HL-60 (cell line): ENCODE measurements around the gene RAI1.
A peak's percentile ranks its signal among the peaks of the same experiment; 100 is the strongest.

Experiments
- GABPA ChIP-seq: IDR thresholded peaks from 2 replicates; pipeline ENCODE4 v1.6.1; 2012; ENCODE audit warnings: low read depth
- POLR2AphosphoS5 ChIP-seq: IDR thresholded peaks from 2 replicates; pipeline ENCODE4 v1.6.1; 2012; ENCODE audit warnings: low read depth
- SPI1 ChIP-seq: IDR thresholded peaks from 2 replicates; pipeline ENCODE4 v1.6.1; 2012; ENCODE audit warnings: low read depth, mild to moderate bottlenecking, borderline replicate concordance
- TF ChIP-seq, protein P1 (sequence below): IDR thresholded peaks from one replicate; pipeline ENCODE4 v1.5.1; 2011; ENCODE audit warnings: low read length, control low read depth, inconsistent platforms; ENCODE audit not compliant: insufficient read depth
- TF ChIP-seq, protein P2 (sequence below): IDR thresholded peaks from 2 replicates; pipeline ENCODE4 v1.6.1; 2012; ENCODE audit warnings: low read depth; ENCODE audit not compliant: insufficient replicate concordance

DNA sequence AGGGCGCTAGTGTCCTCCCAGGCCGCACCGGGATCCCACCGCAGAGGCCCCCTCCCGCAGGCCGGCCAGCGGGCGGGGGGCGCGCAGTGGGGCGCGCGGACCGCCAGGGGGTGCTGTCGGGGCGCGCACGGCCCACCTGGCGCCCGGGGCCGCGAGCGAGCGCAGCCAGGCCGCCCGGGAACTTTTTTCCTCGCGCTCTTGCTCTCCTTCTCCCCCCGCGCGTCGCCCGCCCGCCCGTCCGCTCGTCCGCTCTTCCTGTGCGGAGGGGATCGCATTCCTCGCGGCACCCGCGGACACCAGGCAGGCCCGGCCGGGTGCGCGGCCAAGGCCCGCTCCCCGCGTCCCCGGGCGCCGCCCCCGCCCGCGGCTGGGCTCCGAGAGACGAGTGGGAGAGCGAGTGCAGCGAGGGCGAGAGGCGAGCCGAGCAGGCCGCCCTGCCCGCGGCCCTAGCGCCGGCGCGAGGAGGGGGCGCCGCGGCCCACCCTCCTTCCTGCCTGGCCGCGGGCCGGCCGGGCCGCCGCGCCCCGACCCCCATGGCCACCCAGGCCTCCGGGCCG, at the start of gene RAI1:
- TF ChIP-seq, protein P1, sequence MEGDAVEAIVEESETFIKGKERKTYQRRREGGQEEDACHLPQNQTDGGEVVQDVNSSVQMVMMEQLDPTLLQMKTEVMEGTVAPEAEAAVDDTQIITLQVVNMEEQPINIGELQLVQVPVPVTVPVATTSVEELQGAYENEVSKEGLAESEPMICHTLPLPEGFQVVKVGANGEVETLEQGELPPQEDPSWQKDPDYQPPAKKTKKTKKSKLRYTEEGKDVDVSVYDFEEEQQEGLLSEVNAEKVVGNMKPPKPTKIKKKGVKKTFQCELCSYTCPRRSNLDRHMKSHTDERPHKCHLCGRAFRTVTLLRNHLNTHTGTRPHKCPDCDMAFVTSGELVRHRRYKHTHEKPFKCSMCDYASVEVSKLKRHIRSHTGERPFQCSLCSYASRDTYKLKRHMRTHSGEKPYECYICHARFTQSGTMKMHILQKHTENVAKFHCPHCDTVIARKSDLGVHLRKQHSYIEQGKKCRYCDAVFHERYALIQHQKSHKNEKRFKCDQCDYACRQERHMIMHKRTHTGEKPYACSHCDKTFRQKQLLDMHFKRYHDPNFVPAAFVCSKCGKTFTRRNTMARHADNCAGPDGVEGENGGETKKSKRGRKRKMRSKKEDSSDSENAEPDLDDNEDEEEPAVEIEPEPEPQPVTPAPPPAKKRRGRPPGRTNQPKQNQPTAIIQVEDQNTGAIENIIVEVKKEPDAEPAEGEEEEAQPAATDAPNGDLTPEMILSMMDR: no peak
- TF ChIP-seq POLR2AphosphoS5: no peak
- no peak for TF ChIP-seq SPI1
- TF ChIP-seq, protein P2, sequence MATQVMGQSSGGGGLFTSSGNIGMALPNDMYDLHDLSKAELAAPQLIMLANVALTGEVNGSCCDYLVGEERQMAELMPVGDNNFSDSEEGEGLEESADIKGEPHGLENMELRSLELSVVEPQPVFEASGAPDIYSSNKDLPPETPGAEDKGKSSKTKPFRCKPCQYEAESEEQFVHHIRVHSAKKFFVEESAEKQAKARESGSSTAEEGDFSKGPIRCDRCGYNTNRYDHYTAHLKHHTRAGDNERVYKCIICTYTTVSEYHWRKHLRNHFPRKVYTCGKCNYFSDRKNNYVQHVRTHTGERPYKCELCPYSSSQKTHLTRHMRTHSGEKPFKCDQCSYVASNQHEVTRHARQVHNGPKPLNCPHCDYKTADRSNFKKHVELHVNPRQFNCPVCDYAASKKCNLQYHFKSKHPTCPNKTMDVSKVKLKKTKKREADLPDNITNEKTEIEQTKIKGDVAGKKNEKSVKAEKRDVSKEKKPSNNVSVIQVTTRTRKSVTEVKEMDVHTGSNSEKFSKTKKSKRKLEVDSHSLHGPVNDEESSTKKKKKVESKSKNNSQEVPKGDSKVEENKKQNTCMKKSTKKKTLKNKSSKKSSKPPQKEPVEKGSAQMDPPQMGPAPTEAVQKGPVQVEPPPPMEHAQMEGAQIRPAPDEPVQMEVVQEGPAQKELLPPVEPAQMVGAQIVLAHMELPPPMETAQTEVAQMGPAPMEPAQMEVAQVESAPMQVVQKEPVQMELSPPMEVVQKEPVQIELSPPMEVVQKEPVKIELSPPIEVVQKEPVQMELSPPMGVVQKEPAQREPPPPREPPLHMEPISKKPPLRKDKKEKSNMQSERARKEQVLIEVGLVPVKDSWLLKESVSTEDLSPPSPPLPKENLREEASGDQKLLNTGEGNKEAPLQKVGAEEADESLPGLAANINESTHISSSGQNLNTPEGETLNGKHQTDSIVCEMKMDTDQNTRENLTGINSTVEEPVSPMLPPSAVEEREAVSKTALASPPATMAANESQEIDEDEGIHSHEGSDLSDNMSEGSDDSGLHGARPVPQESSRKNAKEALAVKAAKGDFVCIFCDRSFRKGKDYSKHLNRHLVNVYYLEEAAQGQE: no peak
- peak; percentile 55; the same call in 1 of the 2 replicates for TF ChIP-seq GABPA
